Loucy (cell line): ENCODE data around the gene ANKRD10.
"Not testable (repeated sequence)": the region's sequence is repeated elsewhere in the genome, so short reads cannot be mapped to it uniquely, and the experiment has no call there.

Experiments
- H2AFZ ChIP-seq: fragments of 200-600 bp; sonication (generic); 2 replicates; pipeline ENCODE4 v1.6.0; 2016; ENCODE audit warnings: antibody characterized with exemption, mild to moderate bottlenecking, low read length, moderate library complexity
- H3F3A ChIP-seq: fragments of 200-600 bp; 2 replicates; pipeline ENCODE4 v1.6.0; 2016; ENCODE audit warnings: antibody characterized with exemption, low read depth, mild to moderate bottlenecking
- H3K27me3 ChIP-seq: fragments of 200-600 bp; sonication (generic); 2 replicates; pipeline ENCODE4 v1.6.1; 2014; ENCODE audit warnings: low read length, mild to moderate bottlenecking; ENCODE audit not compliant: insufficient read depth, poor library complexity, severe bottlenecking
- H3K36me3 ChIP-seq: fragments of 200-600 bp; sonication (generic); 2 replicates; pipeline ENCODE4 v1.6.1; 2016; ENCODE audit warnings: low read length; ENCODE audit not compliant: insufficient read depth
- H3K4me1 ChIP-seq: fragments of 200-600 bp; sonication (generic); 2 replicates; pipeline ENCODE4 v1.5.1; 2014; ENCODE audit warnings: low read length, mild to moderate bottlenecking; ENCODE audit not compliant: insufficient read depth, poor library complexity, severe bottlenecking
- H3K4me2 ChIP-seq: fragments of 200-600 bp; sonication (generic); 2 replicates; pipeline ENCODE4 v1.6.0; 2014; ENCODE audit warnings: antibody characterized with exemption, low read length, low read depth, mild to moderate bottlenecking; ENCODE audit not compliant: poor library complexity, severe bottlenecking
- H3K4me3 ChIP-seq: fragments of 200-600 bp; sonication (generic); 2 replicates; pipeline ENCODE4 v1.5.1; 2014; ENCODE audit warnings: low read length, mild to moderate bottlenecking, mixed read lengths; ENCODE audit not compliant: poor library complexity, severe bottlenecking
- H3K79me2 ChIP-seq: fragments of 200-600 bp; sonication (generic); 2 replicates; pipeline ENCODE4 v1.6.1; 2014; ENCODE audit warnings: low read length; ENCODE audit not compliant: insufficient read depth
- H3K9ac ChIP-seq: fragments of 200-600 bp; sonication (generic); 2 replicates; pipeline ENCODE4 v1.6.0; 2014; ENCODE audit warnings: mild to moderate bottlenecking, low read depth, low read length, moderate library complexity; ENCODE audit not compliant: poor library complexity, severe bottlenecking
- H3K9me2 ChIP-seq: fragments of 200-600 bp; sonication (generic); replicated peaks from 2 replicates; pipeline ENCODE4 v1.6.1; 2016; ENCODE audit warnings: low read depth, low read length, mixed read lengths
- H3K9me3 ChIP-seq: fragments of 200-600 bp; sonication (generic); 2 replicates; pipeline ENCODE4 v1.6.1; 2014; ENCODE audit warnings: mild to moderate bottlenecking, antibody characterized with exemption, low read length, low read depth; ENCODE audit not compliant: insufficient read depth
- H4K20me1 ChIP-seq: fragments of 200-600 bp; sonication (generic); 2 replicates; pipeline ENCODE4 v1.6.0; 2014; ENCODE audit warnings: antibody characterized with exemption, low read length, mild to moderate bottlenecking; ENCODE audit not compliant: insufficient read depth, poor library complexity, severe bottlenecking
- EZH2phosphoT487 ChIP-seq: fragments of 200-600 bp; IDR thresholded peaks from 2 replicates; pipeline ENCODE4 v1.6.1; 2018; ENCODE audit warnings: antibody characterized with exemption, mild to moderate bottlenecking, moderate library complexity, borderline replicate concordance
- TF ChIP-seq, protein P1 (sequence below): fragments of 200-600 bp; sonication (generic); conservative IDR thresholded peaks from 2 replicates; pipeline ENCODE4 v1.5.1; 2014; ENCODE audit warnings: mild to moderate bottlenecking, antibody characterized with exemption, low read length

Gene ANKRD10

GRCh38 chr13:110949116-110949515, 34.2 kb upstream of the ANKRD10 start:
- Histone ChIP-seq H2AFZ (no peak overlapping the region), H3K36me3 (no peaks in the 10 kb centered on the region), H3F3A (no peaks in the 10 kb centered on the region), H4K20me1 (no peaks in the 10 kb centered on the region), H3K9ac (no peak overlapping the region), H3K9me3 (no peaks in the 10 kb centered on the region), H3K27me3 (no peaks in the 10 kb centered on the region), H3K4me3 (no peak overlapping the region), H3K9me2 (no peaks in the 10 kb centered on the region), H3K4me2 (no peak overlapping the region), H3K79me2 (no peaks in the 10 kb centered on the region), H3K4me1 (no peaks in the 10 kb centered on the region)
- TF ChIP-seq EZH2phosphoT487, result no peak
- TF ChIP-seq, protein P1, sequence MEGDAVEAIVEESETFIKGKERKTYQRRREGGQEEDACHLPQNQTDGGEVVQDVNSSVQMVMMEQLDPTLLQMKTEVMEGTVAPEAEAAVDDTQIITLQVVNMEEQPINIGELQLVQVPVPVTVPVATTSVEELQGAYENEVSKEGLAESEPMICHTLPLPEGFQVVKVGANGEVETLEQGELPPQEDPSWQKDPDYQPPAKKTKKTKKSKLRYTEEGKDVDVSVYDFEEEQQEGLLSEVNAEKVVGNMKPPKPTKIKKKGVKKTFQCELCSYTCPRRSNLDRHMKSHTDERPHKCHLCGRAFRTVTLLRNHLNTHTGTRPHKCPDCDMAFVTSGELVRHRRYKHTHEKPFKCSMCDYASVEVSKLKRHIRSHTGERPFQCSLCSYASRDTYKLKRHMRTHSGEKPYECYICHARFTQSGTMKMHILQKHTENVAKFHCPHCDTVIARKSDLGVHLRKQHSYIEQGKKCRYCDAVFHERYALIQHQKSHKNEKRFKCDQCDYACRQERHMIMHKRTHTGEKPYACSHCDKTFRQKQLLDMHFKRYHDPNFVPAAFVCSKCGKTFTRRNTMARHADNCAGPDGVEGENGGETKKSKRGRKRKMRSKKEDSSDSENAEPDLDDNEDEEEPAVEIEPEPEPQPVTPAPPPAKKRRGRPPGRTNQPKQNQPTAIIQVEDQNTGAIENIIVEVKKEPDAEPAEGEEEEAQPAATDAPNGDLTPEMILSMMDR, result no peak

DNA sequence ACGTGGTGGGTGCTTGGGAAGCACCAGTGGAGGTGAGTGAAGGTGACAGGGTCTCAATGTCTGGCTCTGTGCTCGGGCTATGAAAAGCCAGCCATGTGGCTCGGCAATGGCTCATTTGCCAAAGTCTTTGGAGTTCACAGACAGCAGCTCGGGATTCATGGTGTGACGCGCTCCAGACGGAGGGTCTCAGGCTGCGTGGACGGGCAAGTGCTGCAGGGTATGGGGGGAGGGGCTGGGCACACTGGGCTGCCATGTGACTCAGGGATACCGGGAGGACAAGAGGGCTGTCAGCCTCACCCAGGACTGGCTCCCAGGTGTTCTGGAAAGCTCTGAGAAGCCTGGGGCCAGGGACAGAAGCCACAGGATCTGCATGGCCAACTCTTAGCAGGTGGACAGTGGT, 32.5 kb upstream of the ANKRD10 start:
- H3K36me3 ChIP-seq, H3K4me3 ChIP-seq, H3K9ac ChIP-seq, H4K20me1 ChIP-seq, H3K79me2 ChIP-seq, H3K9me2 ChIP-seq, H2AFZ ChIP-seq, H3K4me1 ChIP-seq, H3F3A ChIP-seq, H3K9me3 ChIP-seq, H3K27me3 ChIP-seq, H3K4me2 ChIP-seq: not testable (repeated sequence)

GRCh38 chr13:110945928-110946570, 31.2 kb upstream of the ANKRD10 start:
- H3F3A ChIP-seq, result no peaks in the 10 kb centered on the region
- no peak for TF ChIP-seq EZH2phosphoT487
- TF ChIP-seq, protein P1, result no peak
- H3K79me2 ChIP-seq, result no peaks in the 10 kb centered on the region
- H4K20me1 ChIP-seq, result no peaks in the 10 kb centered on the region
- H3K36me3 ChIP-seq, result no peaks in the 10 kb centered on the region
- no peaks in the 10 kb centered on the region for H3K9me2 ChIP-seq
- H3K4me2 ChIP-seq, result no peak overlapping the region
- no peaks in the 10 kb centered on the region for H3K27me3 ChIP-seq
- H3K9ac ChIP-seq, result no peak overlapping the region
- H2AFZ ChIP-seq, result no peak overlapping the region
- H3K4me3 ChIP-seq, result no peak overlapping the region
- H3K9me3 ChIP-seq, result no peaks in the 10 kb centered on the region
- no peaks in the 10 kb centered on the region for H3K4me1 ChIP-seq
